Activated CD8-positive, alpha-beta memory T cell treated with anti-CD3 and anti-CD28 coated beads, Interleukin-2, amount 10 ng/mL, durations not matched to agents 7 days and 5 days (primary cell): Measurements from ENCODE around the gene CFI. TPM values are rescaled to one million over a fixed set of nuclear protein-coding genes. Genes with fewer than 3 reads are reported as not detected.

Experiments
- ATAC-seq: fragments of 150-1000 bp; cut with Tn5 transposase; one replicate; pipeline ENCODE4 v1.10.0; 2021; ENCODE audit warnings: moderate library complexity
- CTCF ChIA-PET: fragments of 350-600 bp; sonication (Branson Sonifier 250); formaldehyde crosslinking; loops from one replicate; lab custom pipeline; 2021; ENCODE audit warnings: antibody characterized with exemption; lab: Charles Lee
- DNase-seq: peaks from one replicate; pipeline ENCODE4 v3.0.0-alpha.2; 2020
- H3K27ac Mint-ChIP-seq: one replicate; pipeline ENCODE4 v1.8.0; 2021; ENCODE audit warnings: mild to moderate bottlenecking, mixed read lengths
- H3K27me3 Mint-ChIP-seq: one replicate; pipeline ENCODE4 v1.8.0; 2021; ENCODE audit warnings: mixed read lengths
- H3K36me3 Mint-ChIP-seq: one replicate; pipeline ENCODE4 v1.8.0; 2021; ENCODE audit warnings: mild to moderate bottlenecking, mixed read lengths
- H3K4me1 Mint-ChIP-seq: one replicate; pipeline ENCODE4 v1.8.0; 2021; ENCODE audit warnings: mixed read lengths
- H3K4me3 Mint-ChIP-seq: one replicate; pipeline ENCODE4 v1.8.0; 2021; ENCODE audit warnings: mild to moderate bottlenecking, moderate library complexity, mixed read lengths
- H3K9me3 Mint-ChIP-seq: one replicate; pipeline ENCODE4 v1.8.0; 2022; ENCODE audit warnings: low read depth, mixed read lengths
- total RNA-seq, 2 experiments: library from RNA; stranded (reverse); gene quantifications; one replicate each; pipeline ENCODE4 v1.2.3, GENCODE V29; 2021

CFI gene
- total RNA-seq, 2 experiments from 2014 or later = 0.26 TPM; not detected in 1

- H3K27ac Mint-ChIP-seq = no peak overlapping the region
- peaks cover 12% of the 10 kb centered on the region for H3K27me3 Mint-ChIP-seq
- ATAC-seq (no peak), DNase-seq (no peak)
- H3K36me3 Mint-ChIP-seq = no peaks in the 10 kb centered on the region
- no peak overlapping the region for H3K4me3 Mint-ChIP-seq
- no peaks in the 10 kb centered on the region for H3K9me3 Mint-ChIP-seq
- CTCF ChIA-PET = no interaction called here
- no peaks in the 10 kb centered on the region for H3K4me1 Mint-ChIP-seq
These were observed 63.5 kb downstream of the CFI start for GRCh38 chr4:109738104-109738872.

GRCh38 chr4:109735566-109736365 lies 66.0 kb downstream of the CFI start:
- Mint-ChIP-seq H3K36me3 (no peaks in the 10 kb centered on the region), H3K4me1 (peaks cover 2% of the 10 kb centered on the region), H3K9me3 (no peaks in the 10 kb centered on the region), H3K27me3 (peaks cover 7% of the 10 kb centered on the region), H3K27ac (no peak overlapping the region), H3K4me3 (no peak overlapping the region)
- no peak for DNase-seq
- no peak for ATAC-seq
- CTCF ChIA-PET = no interaction called here

- no peaks in the 10 kb centered on the region for H3K36me3 Mint-ChIP-seq
- H3K4me3 Mint-ChIP-seq = no peak overlapping the region
- peaks cover 11% of the 10 kb centered on the region for H3K4me1 Mint-ChIP-seq
- H3K27me3 Mint-ChIP-seq = peaks cover 3% of the 10 kb centered on the region
- DNase-seq (no peak), ATAC-seq (no peak)
- H3K9me3 Mint-ChIP-seq = no peaks in the 10 kb centered on the region
- CTCF ChIA-PET = interaction anchor here (1.3 kb wide), 1 partner anchor 31 kb away, joined by 3 read pairs; the partner anchor contains the start of gene CASP6
- H3K27ac Mint-ChIP-seq = no peak overlapping the region
These were observed 68.1 kb downstream of the CFI start for GRCh38 chr4:109733728-109734127.

GRCh38 chr4:109730619-109731545 lies 70.9 kb downstream of the CFI start:
- DNase-seq (no peak), ATAC-seq (no peak)
- Mint-ChIP-seq H3K27ac (peak overlapping the region; percentile 83), H3K27me3 (no peaks in the 10 kb centered on the region), H3K4me3 (peak overlapping the region; percentile 87), H3K36me3 (peaks cover 10% of the 10 kb centered on the region), H3K4me1 (peaks cover 18% of the 10 kb centered on the region), H3K9me3 (no peaks in the 10 kb centered on the region)
- CTCF ChIA-PET = interaction anchor here (0.8 to 4.2 kb wide), 6 partner anchors 12 to 298 kb away, joined by 3 to 24 read pairs (median 4); partner anchors contain the start of genes CASP6 and SEC24B

- CTCF ChIA-PET = interaction anchor here (0.8 to 4.2 kb wide), 8 partner anchors 10 to 297 kb away, joined by 3 to 24 read pairs (median 3); partner anchors contain the start of genes CASP6 and SEC24B
- ATAC-seq (peak; percentile 89), DNase-seq (peak; percentile 72)
- H3K9me3 Mint-ChIP-seq = no peaks in the 10 kb centered on the region
- peaks cover 18% of the 10 kb centered on the region for H3K4me1 Mint-ChIP-seq
- H3K27ac Mint-ChIP-seq = peak within 1 kb of the TSS; percentile 83
- H3K36me3 Mint-ChIP-seq = peaks cover 11% of the 10 kb centered on the region
- no peaks in the 10 kb centered on the region for H3K27me3 Mint-ChIP-seq
- H3K4me3 Mint-ChIP-seq = peak within 1 kb of the TSS; percentile 87
These were observed 71.8 kb downstream of the CFI start, which contains the start of gene PLA2G12A for GRCh38 chr4:109729718-109730618. PLA2G12A (minus strand) TSS chr4:109730070; CDS start chr4:109729809, 261 bp downstream.

- peaks cover 15% of the 10 kb centered on the region for H3K36me3 Mint-ChIP-seq
- no peak for DNase-seq
- no peaks in the 10 kb centered on the region for H3K9me3 Mint-ChIP-seq
- no peaks in the 10 kb centered on the region for H3K27me3 Mint-ChIP-seq
- H3K27ac Mint-ChIP-seq = peak overlapping the region; percentile 71
- ATAC-seq = no peak
- peak overlapping the region; percentile 87 for H3K4me3 Mint-ChIP-seq
- H3K4me1 Mint-ChIP-seq = peaks cover 18% of the 10 kb centered on the region
- CTCF ChIA-PET = interaction anchor here (1.0 to 4.2 kb wide), 4 partner anchors 11 to 296 kb away, joined by 3 to 24 read pairs (median 8); partner anchors contain the start of genes CASP6 and SEC24B
These were observed 72.6 kb downstream of the CFI start for GRCh38 chr4:109729117-109729717.

GRCh38 chr4:109728385-109728784 lies 73.4 kb downstream of the CFI start:
- H3K27me3 Mint-ChIP-seq = no peaks in the 10 kb centered on the region
- no peak overlapping the region for H3K27ac Mint-ChIP-seq
- DNase-seq (no peak), ATAC-seq (no peak)
- peaks cover 18% of the 10 kb centered on the region for H3K4me1 Mint-ChIP-seq
- CTCF ChIA-PET = interaction anchor here (2.8 to 4.2 kb wide), 2 partner anchors 26 to 295 kb away, joined by 12 to 24 read pairs; partner anchors contain the start of genes CASP6 and SEC24B
- no peaks in the 10 kb centered on the region for H3K9me3 Mint-ChIP-seq
- no peak overlapping the region for H3K4me3 Mint-ChIP-seq
- peaks cover 17% of the 10 kb centered on the region for H3K36me3 Mint-ChIP-seq

- no peak for DNase-seq
- ATAC-seq = no peak
- peaks cover 4% of the 10 kb centered on the region for H3K4me1 Mint-ChIP-seq
- peaks cover 27% of the 10 kb centered on the region for H3K36me3 Mint-ChIP-seq
- H3K4me3 Mint-ChIP-seq = no peak overlapping the region
- no peak overlapping the region for H3K27ac Mint-ChIP-seq
- CTCF ChIA-PET = no interaction called here
- H3K9me3 Mint-ChIP-seq = no peaks in the 10 kb centered on the region
- H3K27me3 Mint-ChIP-seq = no peaks in the 10 kb centered on the region
These were observed 78.7 kb downstream of the CFI start for GRCh38 chr4:109723110-109723509.

- ATAC-seq (no peak), DNase-seq (no peak)
- Mint-ChIP-seq H3K27ac (no peak overlapping the region), H3K9me3 (no peaks in the 10 kb centered on the region), H3K4me1 (no peaks in the 10 kb centered on the region), H3K36me3 (peaks cover 25% of the 10 kb centered on the region), H3K27me3 (no peaks in the 10 kb centered on the region), H3K4me3 (no peak overlapping the region)
- CTCF ChIA-PET = no interaction called here
These were observed 79.4 kb downstream of the CFI start for GRCh38 chr4:109722357-109722756.

GRCh38 chr4:109721033-109721432 lies 80.8 kb downstream of the CFI start:
- Mint-ChIP-seq H3K4me1 (no peaks in the 10 kb centered on the region), H3K9me3 (no peaks in the 10 kb centered on the region), H3K27ac (no peak overlapping the region), H3K36me3 (peaks cover 30% of the 10 kb centered on the region), H3K27me3 (no peaks in the 10 kb centered on the region), H3K4me3 (no peak overlapping the region)
- CTCF ChIA-PET = no interaction called here
- no peak for DNase-seq
- ATAC-seq = no peak

GRCh38 chr4:109719604-109720003 lies 82.2 kb downstream of the CFI start:
- H3K4me3 Mint-ChIP-seq = no peak overlapping the region
- ATAC-seq = no peak
- CTCF ChIA-PET = no interaction called here

More at GRCh38 chr4:109719604-109720003, 82.2 kb downstream of the CFI start:
- Mint-ChIP-seq H3K4me1 (no peaks in the 10 kb centered on the region), H3K36me3 (peaks cover 27% of the 10 kb centered on the region), H3K9me3 (no peaks in the 10 kb centered on the region), H3K27me3 (no peaks in the 10 kb centered on the region), H3K27ac (no peak overlapping the region)
- no peak for DNase-seq
